Large intestine (tissue), 3 donors: ENCODE results near the gene PHYKPL. TPM values are rescaled to one million over a fixed set of nuclear protein-coding genes. Genes with fewer than 3 reads are reported as not detected.

Experiments
- DNase-seq, 2 donors: peaks; one replicate each; pipeline versions ENCODE4 v3.0.0 to v3.0.0-alpha.2; 2013
- H3K27ac ChIP-seq: one replicate; pipeline ENCODE4 v1.5.1; 2013; ENCODE audit warnings: low read length
- H3K27me3 ChIP-seq: 2 replicates; pipeline ENCODE4 v1.6.1; 2013; ENCODE audit warnings: low read length; ENCODE audit not compliant: control insufficient read depth, insufficient read depth
- H3K36me3 ChIP-seq: 2 replicates; pipeline ENCODE4 v1.6.1; 2013; ENCODE audit warnings: low read length; ENCODE audit not compliant: control insufficient read depth, insufficient read depth
- H3K4me1 ChIP-seq: one replicate; pipeline ENCODE4 v1.6.1; 2013; ENCODE audit warnings: low read length; ENCODE audit not compliant: control insufficient read depth, insufficient read depth
- H3K4me3 ChIP-seq: one replicate; pipeline ENCODE4 v1.5.1; 2013; ENCODE audit warnings: low read length
- H3K9me3 ChIP-seq: one replicate; pipeline ENCODE4 v1.6.1; 2013; ENCODE audit warnings: mild to moderate bottlenecking, low read depth, low read length, moderate library complexity; ENCODE audit not compliant: control insufficient read depth
- WGBS: methylation state at CpG from one replicate; pipeline ENCODE4 v1.1.5; 2013; ENCODE audit warnings: low lambda C conversion rate; ENCODE audit not compliant: insufficient coverage; 5-methylcytosine and 5-hydroxymethylcytosine counted together
- polyA plus RNA-seq: library from polyadenylated mRNA; unstranded; fragments of 120-200 nt; gene quantifications from one replicate; pipeline ENCODE4 v1.2.1, GENCODE V29; 2013

PHYKPL gene
- polyA plus RNA-seq, 1 donor: 168 TPM

GRCh38 chr5:178170455-178170854 is 62.1 kb downstream of the PHYKPL start:
- Histone ChIP-seq H3K36me3 (no peaks in the 10 kb centered on the region), H3K4me3 (no peak overlapping the region), H3K4me1 (no peaks in the 10 kb centered on the region), H3K9me3 (no peaks in the 10 kb centered on the region), H3K27me3 (peaks cover 22% of the 10 kb centered on the region), H3K27ac (no peak overlapping the region)
- WGBS: no CpG with 5 or more reads among the region's 2 CpGs
- no peak for DNase-seq

GRCh38 chr5:178165581-178165980 is 67.0 kb downstream of the PHYKPL start:
- no peak overlapping the region for H3K27ac ChIP-seq
- H3K4me3 ChIP-seq: no peak overlapping the region
- WGBS: no CpG with 5 or more reads among the region's 38 CpGs
- no peaks in the 10 kb centered on the region for H3K4me1 ChIP-seq
- H3K36me3 ChIP-seq: no peaks in the 10 kb centered on the region
- H3K27me3 ChIP-seq: peaks cover 52% of the 10 kb centered on the region
- DNase-seq: no peak
- H3K9me3 ChIP-seq: no peaks in the 10 kb centered on the region

GRCh38 chr5:178163772-178164735 is 68.5 kb downstream of the PHYKPL start:
- 84% methylated on average over 2 of the region's 33 CpGs for WGBS
- H3K36me3 ChIP-seq: no peaks in the 10 kb centered on the region
- H3K27ac ChIP-seq: no peak overlapping the region
- peaks cover 45% of the 10 kb centered on the region for H3K27me3 ChIP-seq
- no peak overlapping the region for H3K4me3 ChIP-seq
- peak; percentile 70 for DNase-seq
- no peaks in the 10 kb centered on the region for H3K4me1 ChIP-seq
- no peaks in the 10 kb centered on the region for H3K9me3 ChIP-seq

- H3K4me3 ChIP-seq: no peak overlapping the region
- peaks cover 45% of the 10 kb centered on the region for H3K27me3 ChIP-seq
- no peaks in the 10 kb centered on the region for H3K9me3 ChIP-seq
- H3K4me1 ChIP-seq: no peaks in the 10 kb centered on the region
- H3K27ac ChIP-seq: no peak overlapping the region
- no peaks in the 10 kb centered on the region for H3K36me3 ChIP-seq
- DNase-seq: no peak
- no CpG with 5 or more reads among the region's 9 CpGs for WGBS
These were observed 70.1 kb downstream of the PHYKPL start for GRCh38 chr5:178162481-178162880.

GRCh38 chr5:178160176-178160575 is 72.4 kb downstream of the PHYKPL start:
- DNase-seq: no peak
- H3K4me1 ChIP-seq: no peaks in the 10 kb centered on the region
- no CpG with 5 or more reads among the region's 5 CpGs for WGBS
- no peaks in the 10 kb centered on the region for H3K9me3 ChIP-seq
- H3K27ac ChIP-seq: no peak overlapping the region
- H3K36me3 ChIP-seq: no peaks in the 10 kb centered on the region
- H3K4me3 ChIP-seq: no peak overlapping the region
- H3K27me3 ChIP-seq: peaks cover 27% of the 10 kb centered on the region

Other genes with a start within 250 kb of the PHYKPL start
- not detected for gene PROP1, start 236.6 kb downstream of the PHYKPL start, polyA plus RNA-seq
- 2.0 TPM for gene N4BP3, start 119.3 kb downstream of the PHYKPL start, polyA plus RNA-seq
- gene RMND5B, start 101.8 kb downstream of the PHYKPL start, polyA plus RNA-seq: 28.9 TPM
- gene NHP2, start 78.9 kb downstream of the PHYKPL start, polyA plus RNA-seq: 83.3 TPM
- 0.01 TPM for gene GMCL2, start 45.4 kb downstream of the PHYKPL start, polyA plus RNA-seq
- gene HNRNPAB, start 28.3 kb downstream of the PHYKPL start, polyA plus RNA-seq: 124 TPM